Brain microvascular endothelial cell (primary cell): ENCODE measurements around the gene PIK3C2G.

Experiments used
- DNase-seq: peaks from one replicate; pipeline ENCODE4 v3.0.0-alpha.2; 2020
- H3K27ac ChIP-seq: fragments of 250-450 bp; sonication (Bioruptor Pico); 2 replicates; pipeline ENCODE4 v1.5.1; 2020; ENCODE audit warnings: mild to moderate bottlenecking, moderate library complexity
- H3K27me3 ChIP-seq: fragments of 250-450 bp; sonication (Bioruptor Pico); replicated peaks from 2 replicates; pipeline ENCODE4 v1.5.1; 2020; ENCODE audit warnings: mild to moderate bottlenecking
- H3K36me3 ChIP-seq: fragments of 250-450 bp; sonication (Bioruptor Pico); replicated peaks from 2 replicates; pipeline ENCODE4 v1.5.1; 2020; ENCODE audit warnings: mild to moderate bottlenecking
- H3K4me3 ChIP-seq: 2 replicates; pipeline ENCODE4 v1.5.1; 2011; ENCODE audit warnings: low read depth, mild to moderate bottlenecking, control low read depth, low read length, moderate library complexity
- CTCF ChIP-seq: IDR thresholded peaks from 2 replicates; pipeline ENCODE4 v1.5.1; 2011; ENCODE audit warnings: low read depth, mild to moderate bottlenecking, moderate library complexity, low read length, control low read depth, inconsistent platforms; ENCODE audit errors: missing control alignments
- in situ Hi-C: cut with HindIII; loops from 2 replicates; pipeline ENCODE4 v1.10.0; 2017; ENCODE audit warnings: low sequenced_read_pairs, low pct_ligation_motif_present

The PIK3C2G gene

DNA sequence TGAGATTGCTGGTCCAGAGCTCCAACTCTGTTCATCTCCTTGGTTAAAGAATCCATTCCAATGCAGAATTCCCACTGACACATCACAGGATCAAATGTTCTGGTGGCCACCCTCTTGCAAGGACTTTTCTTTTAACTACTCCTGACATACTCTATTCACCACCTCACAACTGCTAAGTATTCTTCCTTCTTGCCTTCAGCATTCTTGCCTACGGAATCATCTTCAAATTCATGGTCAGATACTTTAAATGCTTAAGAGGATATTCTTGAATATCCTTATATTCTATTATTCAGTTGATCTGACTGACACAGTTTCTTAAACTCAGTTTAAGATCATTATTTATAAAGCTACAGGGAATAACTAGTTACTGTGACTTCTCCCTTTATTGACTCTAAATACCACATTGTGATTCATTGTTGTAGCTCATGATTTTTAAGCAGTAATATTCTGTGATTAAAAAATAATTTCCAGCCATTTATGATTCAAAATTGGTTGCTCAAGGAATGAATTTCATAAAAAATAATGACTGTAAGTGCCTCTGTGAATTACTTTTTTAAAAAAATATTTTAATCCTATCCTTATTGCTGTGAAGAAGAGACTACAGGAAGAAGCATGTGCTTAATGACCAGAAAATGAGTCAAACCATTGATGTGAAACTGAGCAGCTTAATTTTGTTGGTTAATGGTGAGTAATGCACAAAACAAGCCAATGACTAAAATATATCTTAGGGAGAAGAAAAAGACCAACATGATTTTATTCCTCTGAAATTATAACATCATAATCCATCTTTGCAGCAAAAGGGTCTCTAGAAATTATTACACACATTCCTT, 207.1 kb downstream of the PIK3C2G start:
- Histone ChIP-seq H3K36me3 (no peaks in the 10 kb centered on the region), H3K27ac (no peak overlapping the region), H3K4me3 (no peak overlapping the region), H3K27me3 (no peaks in the 10 kb centered on the region)
- in situ Hi-C loops, result no loop called here
- TF ChIP-seq CTCF, result no peak
- DNase-seq, result no peak

- no peak overlapping the region for H3K27ac ChIP-seq
- in situ Hi-C loops, result no loop called here
- DNase-seq, result no peak
Measured at GRCh38 chr12:18470251-18470650, 208.9 kb downstream of the PIK3C2G start.

DNA sequence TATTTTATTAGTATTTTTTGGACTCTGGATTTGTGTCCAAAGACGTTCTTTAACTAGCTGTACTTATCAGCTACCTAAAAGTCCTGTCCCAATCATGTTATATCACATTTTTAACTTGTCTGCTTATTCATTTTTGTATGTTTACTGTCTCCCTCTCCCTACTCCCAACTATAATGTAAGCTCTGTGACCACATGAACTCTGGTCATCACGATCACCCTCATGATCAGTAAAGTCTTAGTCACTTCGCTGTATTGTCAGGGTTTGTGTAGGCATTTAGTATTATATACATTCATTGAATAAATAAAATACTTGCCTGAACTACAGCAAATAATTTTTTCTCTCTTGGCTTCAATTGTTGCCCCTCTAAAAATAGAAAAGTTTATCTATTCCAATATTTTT, 211.0 kb downstream of the PIK3C2G start:
- H3K4me3 ChIP-seq, result no peak overlapping the region
- no peaks in the 10 kb centered on the region for H3K27me3 ChIP-seq
- H3K27ac ChIP-seq, result no peak overlapping the region
- in situ Hi-C loops, result no loop called here
- no peaks in the 10 kb centered on the region for H3K36me3 ChIP-seq
- no peak for DNase-seq
- TF ChIP-seq CTCF, result no peak

More at GRCh38 chr12:18470251-18470650, 208.9 kb downstream of the PIK3C2G start:
- Histone ChIP-seq H3K27me3 (no peaks in the 10 kb centered on the region), H3K4me3 (no peak overlapping the region), H3K36me3 (no peaks in the 10 kb centered on the region)
- no peak for TF ChIP-seq CTCF

DNA sequence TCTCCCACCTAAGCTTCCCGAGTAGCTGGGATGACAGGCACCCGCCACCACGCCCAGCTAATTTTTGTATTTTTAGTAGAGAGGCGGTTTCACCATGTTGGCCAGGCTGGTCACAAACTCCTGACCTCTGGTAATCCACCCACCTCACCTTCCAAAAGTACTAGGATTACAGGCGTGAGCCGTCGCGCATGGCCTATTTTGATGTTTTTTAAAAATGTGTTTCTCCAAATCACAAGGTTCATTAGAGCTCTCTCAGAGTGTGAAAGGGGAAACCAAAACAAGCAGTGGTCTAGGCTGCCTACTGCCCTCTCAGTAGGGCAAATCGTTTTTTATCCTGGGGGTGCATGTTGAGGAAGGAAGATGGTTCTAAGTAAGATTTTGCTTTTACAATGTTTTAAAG, 211.5 kb downstream of the PIK3C2G start:
- H3K4me3 ChIP-seq, result no peak overlapping the region
- DNase-seq, result no peak
- H3K36me3 ChIP-seq, result no peaks in the 10 kb centered on the region
- no peak overlapping the region for H3K27ac ChIP-seq
- no peaks in the 10 kb centered on the region for H3K27me3 ChIP-seq
- TF ChIP-seq CTCF, result no peak
- in situ Hi-C loops, result no loop called here

- H3K36me3 ChIP-seq, result no peaks in the 10 kb centered on the region
- H3K27ac ChIP-seq, result no peak overlapping the region
- H3K27me3 ChIP-seq, result no peaks in the 10 kb centered on the region
- no peak for TF ChIP-seq CTCF
- DNase-seq, result no peak
- H3K4me3 ChIP-seq, result no peak overlapping the region
- in situ Hi-C loops, result no loop called here
Measured at GRCh38 chr12:18476861-18477260, 215.5 kb downstream of the PIK3C2G start.

- TF ChIP-seq CTCF, result no peak
- no peak for DNase-seq
- H3K27ac ChIP-seq, result no peak overlapping the region
- H3K36me3 ChIP-seq, result no peaks in the 10 kb centered on the region
- no peaks in the 10 kb centered on the region for H3K27me3 ChIP-seq
- in situ Hi-C loops, result no loop called here
- H3K4me3 ChIP-seq, result no peak overlapping the region
Measured at GRCh38 chr12:18479256-18479655, 217.9 kb downstream of the PIK3C2G start.
